Thyroid gland (tissue), 4 donors: ENCODE data around the gene CNOT11. TPM values are rescaled to one million over a fixed set of nuclear protein-coding genes. Genes with fewer than 3 reads are reported as not detected.

ENCODE experiments used
- DNase-seq, 2 donors: peaks; one replicate each; pipeline ENCODE4 v3.0.0-alpha.2; 2019
- H3K27ac ChIP-seq, 3 donors: fragments of 200-600 bp; sonication (generic); 1 replicate in 2 of 3; 2 replicates in 1 of 3; pipeline ENCODE4 v1.5.1; 2016 to 2019; ENCODE audit warnings: mild to moderate bottlenecking in 1 of 3, moderate library complexity in 1 of 3
- H3K27me3 ChIP-seq: fragments of 200-600 bp; sonication (generic); one replicate; pipeline ENCODE4 v1.5.1; 2019
- H3K36me3 ChIP-seq, 2 donors: fragments of 200-600 bp; sonication (generic); one replicate each; pipeline ENCODE4 v1.5.1; 2016 to 2019
- H3K4me1 ChIP-seq, 2 donors: fragments of 200-600 bp; sonication (generic); one replicate each; pipeline ENCODE4 v1.5.1; 2017 to 2019
- H3K4me3 ChIP-seq, 3 donors: fragments of 200-600 bp; sonication (generic); replicated peaks in 1 of 3; 1 replicate in 2 of 3; 2 replicates in 1 of 3; pipeline ENCODE4 v1.5.1; 2016; ENCODE audit warnings: mild to moderate bottlenecking in 1 of 3
- H3K9me3 ChIP-seq: fragments of 200-600 bp; sonication (generic); one replicate; pipeline ENCODE4 v1.5.1; 2017
- CTCF ChIP-seq, 6 experiments: fragments of 200-600 bp in 3 of 6; fragments of 450-650 bp in 3 of 6; sonication (generic) in 3 of 6; IDR thresholded peaks; one replicate each; pipeline ENCODE4 v1.5.1; 2016 to 2019; ENCODE audit warnings: antibody characterized with exemption in 6 of 6, mild to moderate bottlenecking in 2 of 6, inconsistent platforms in 1 of 6, moderate library complexity in 1 of 6
- POLR2A ChIP-seq, 2 donors: fragments of 450-650 bp; IDR thresholded peaks; one replicate each; pipeline ENCODE4 v1.6.1; 2017; ENCODE audit warnings: antibody characterized with exemption in 2 of 2, mild to moderate bottlenecking in 2 of 2, moderate library complexity in 1 of 2
- WGBS, 2 donors: methylation state at CpG; one replicate each; pipeline ENCODE4 v1.1.5; 2017; 5-methylcytosine and 5-hydroxymethylcytosine counted together
- intact Hi-C: fragments of 100-400 bp; cut with DNase I; formaldehyde crosslinking; loops from one replicate; pipeline ENCODE4 v1.15.1; 2023
- total RNA-seq, 4 donors: library from RNA; depleted of rRNA; stranded (reverse); fragments of >200 nt; gene quantifications; one replicate each; pipeline ENCODE4 v1.2.3, GENCODE V29; 2016

Gene CNOT11
- total RNA-seq, 4 donors from 2014 or later, result 27.5 to 41.6 (median 37.4) TPM

DNA sequence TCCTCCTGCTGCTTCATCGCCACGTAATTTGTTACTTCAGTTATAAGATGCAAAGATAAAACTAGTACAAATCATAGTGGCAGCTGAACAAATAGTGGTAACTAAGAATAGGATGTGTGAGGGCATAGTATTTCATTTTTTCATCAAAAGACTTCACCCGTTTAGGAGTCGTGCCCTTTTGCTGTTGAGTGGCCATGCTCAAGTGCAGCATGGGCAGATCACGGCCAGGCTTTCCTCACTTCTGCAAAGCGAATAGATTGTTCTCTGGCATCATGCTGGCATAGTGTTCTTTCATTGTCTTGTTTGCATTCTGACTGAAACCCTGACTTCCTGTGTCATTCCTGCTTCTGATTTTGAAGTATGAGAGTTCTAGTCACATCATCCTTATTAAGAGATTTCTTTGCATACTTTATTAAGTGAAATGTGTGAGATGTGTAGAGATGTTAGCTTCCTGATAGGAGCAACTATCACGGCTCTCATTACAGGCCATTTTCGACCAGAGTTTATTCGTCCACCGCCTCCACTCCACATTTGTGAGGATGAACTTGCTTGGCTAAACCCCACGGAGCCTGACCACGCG is 11.8 kb downstream of the CNOT11 start:
- 90 to 94% methylated on average over 13 of the region's 13 CpGs for WGBS, 2 donors
- no peaks in the 10 kb centered on the region for H3K4me1 ChIP-seq
- intact Hi-C loops, result no loop called here
- H3K27me3 ChIP-seq, result no peaks in the 10 kb centered on the region
- TF ChIP-seq CTCF (IDR thresholded peaks at IDR 0.05), result no peak
- no peak for TF ChIP-seq POLR2A (IDR thresholded peaks at IDR 0.05)
- no peak for DNase-seq
- H3K4me3 ChIP-seq, result no peak overlapping the region
- H3K27ac ChIP-seq, result no peak overlapping the region
- no peaks in the 10 kb centered on the region for H3K9me3 ChIP-seq
- H3K36me3 ChIP-seq, result peaks cover 24 to 53% of the 10 kb centered on the region in 2 donors

DNA sequence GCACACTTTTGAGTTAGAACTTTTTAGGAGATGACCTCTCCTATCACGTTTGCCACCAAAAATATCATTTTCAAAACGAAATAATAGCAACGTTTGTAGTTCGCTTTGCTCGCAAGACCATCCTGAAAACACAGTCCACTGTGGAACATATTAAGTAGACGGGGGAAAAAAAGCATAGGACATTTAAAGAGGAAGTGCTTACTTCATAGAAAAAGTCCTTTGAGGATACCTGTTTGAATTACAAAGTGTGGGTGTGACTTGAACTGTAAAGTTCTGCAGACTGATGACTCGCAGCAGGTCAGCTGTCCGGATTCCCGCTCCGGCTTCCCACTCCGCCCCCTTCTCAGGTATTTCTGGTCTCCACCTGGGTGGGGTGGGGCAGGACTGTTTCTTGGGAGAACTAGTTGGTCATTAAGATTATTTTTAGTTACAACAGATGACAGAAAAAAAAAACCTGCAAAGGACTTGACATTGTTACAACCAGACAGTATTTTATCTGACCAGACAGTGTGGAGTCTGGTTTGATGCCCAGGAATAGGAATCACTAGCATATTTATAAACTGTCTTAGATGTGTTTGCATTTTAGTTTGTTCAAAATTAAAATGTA is 13.3 kb downstream of the CNOT11 start:
- no peak overlapping the region for H3K4me3 ChIP-seq
- TF ChIP-seq CTCF (IDR thresholded peaks at IDR 0.05) (no peak), POLR2A (IDR thresholded peaks at IDR 0.05) (no peak)

DNA sequence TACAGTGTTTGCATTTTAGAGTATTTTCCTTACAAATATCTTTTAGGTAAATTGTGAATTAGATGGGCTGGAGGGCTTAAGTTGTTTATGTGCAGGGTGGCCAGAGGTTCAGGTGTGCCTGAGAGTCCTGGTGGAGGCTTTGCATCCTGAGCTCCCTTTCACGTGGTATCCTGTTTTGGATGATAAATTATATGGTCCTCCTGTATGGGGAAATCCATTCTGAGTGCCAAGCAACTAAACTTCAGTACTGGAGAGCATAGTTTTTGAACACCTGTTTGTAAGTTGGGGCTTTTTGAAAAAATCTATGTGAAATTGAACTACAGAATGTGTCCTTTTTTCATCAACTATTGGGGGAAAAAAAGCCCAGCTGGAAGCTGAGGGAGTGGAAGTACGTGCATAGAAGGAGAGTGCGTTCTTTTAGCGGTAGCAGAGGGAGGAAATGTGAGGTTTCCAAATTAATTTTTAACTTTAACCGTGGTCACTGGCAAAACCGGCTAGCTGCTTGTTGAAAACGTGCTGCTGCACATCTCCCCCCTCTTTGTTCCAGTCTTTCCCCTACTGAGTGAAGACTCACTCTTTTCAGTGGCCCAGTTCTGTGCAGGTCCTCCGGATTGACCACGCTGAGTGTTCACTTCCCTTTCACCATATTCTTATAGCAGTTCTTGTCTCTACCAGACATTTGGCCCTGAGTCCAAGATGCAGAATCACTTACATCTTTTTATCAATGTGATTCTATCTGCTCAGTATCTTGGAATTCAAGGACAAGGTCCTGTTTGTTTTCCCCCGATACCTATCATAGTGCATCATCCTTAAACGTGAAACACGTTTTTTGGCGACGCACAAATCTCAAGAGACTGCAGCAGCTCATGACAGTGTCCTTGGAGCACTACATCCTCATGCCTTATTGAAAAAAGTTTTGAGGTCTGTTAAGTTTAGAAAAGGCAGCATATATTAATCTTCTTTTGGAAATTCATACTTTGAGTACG is 15.3 kb downstream of the CNOT11 start:
- Histone ChIP-seq H3K27ac (no peak overlapping the region), H3K4me1 (no peaks in the 10 kb centered on the region), H3K4me3 (no peak overlapping the region), H3K9me3 (no peaks in the 10 kb centered on the region), H3K27me3 (no peaks in the 10 kb centered on the region), H3K36me3 (peaks cover 27 to 64% of the 10 kb centered on the region in 2 donors)
- intact Hi-C loops, result no loop called here
- TF ChIP-seq POLR2A (IDR thresholded peaks at IDR 0.05) (no peak), CTCF (IDR thresholded peaks at IDR 0.05) (no peak)
- DNase-seq, result no peak
- WGBS, 2 donors, result 83 to 88% methylated on average over 15 of the region's 15 CpGs

More for the DNA sequence above, 13.3 kb downstream of the CNOT11 start:
- no peak for DNase-seq
- H3K4me1 ChIP-seq, result no peaks in the 10 kb centered on the region
- H3K27me3 ChIP-seq, result no peaks in the 10 kb centered on the region
- no peaks in the 10 kb centered on the region for H3K9me3 ChIP-seq
- 82 to 84% methylated on average over 11 of the region's 11 CpGs for WGBS, 2 donors
- H3K27ac ChIP-seq, result no peak overlapping the region
- intact Hi-C loops, result no loop called here
- H3K36me3 ChIP-seq, result peaks cover 27 to 63% of the 10 kb centered on the region in 2 donors

- no peak for DNase-seq
- Histone ChIP-seq H3K27ac (no peak overlapping the region), H3K27me3 (no peaks in the 10 kb centered on the region), H3K4me1 (no peaks in the 10 kb centered on the region), H3K9me3 (no peaks in the 10 kb centered on the region), H3K4me3 (no peak overlapping the region), H3K36me3 (peaks cover 33 to 53% of the 10 kb centered on the region in 2 donors)
- 88 to 91% methylated on average over 8 of the region's 8 CpGs for WGBS, 2 donors
- intact Hi-C loops, result no loop called here
- no peak for TF ChIP-seq CTCF (IDR thresholded peaks at IDR 0.05)
- TF ChIP-seq POLR2A (IDR thresholded peaks at IDR 0.05), result no peak
Measured at GRCh38 chr2:101270700-101271259, 18.1 kb downstream of the CNOT11 start.
